Omental fat pad (tissue), 4 donors: Measurements from ENCODE around the gene SPEM1. TPM values are rescaled to one million over a fixed set of nuclear protein-coding genes. Genes with fewer than 3 reads are reported as not detected.

Source experiments
- ATAC-seq: fragments of 150-250 bp; one replicate; pipeline ENCODE4 v1.9.1; 2016; ENCODE audit warnings: mild to moderate bottlenecking, moderate library complexity; ENCODE audit not compliant: low FRiP score
- DNase-seq: peaks from one replicate; pipeline ENCODE4 v3.0.0-alpha.2; 2019; ENCODE audit warnings: low spot score
- CTCF ChIP-seq, 3 donors: fragments of 450-650 bp; IDR thresholded peaks; one replicate each; pipeline ENCODE4 v1.5.1; 2016 to 2017; ENCODE audit warnings: antibody characterized with exemption in 3 of 3, mild to moderate bottlenecking in 3 of 3, moderate library complexity in 2 of 3
- total RNA-seq, 4 donors: library from RNA; depleted of rRNA; stranded (reverse); fragments of >200 nt; gene quantifications; one replicate each; pipeline ENCODE4 v1.1.0, GENCODE V29; 2016

Gene SPEM1
- total RNA-seq, 4 donors from 2014 or later, result not detected

DNA sequence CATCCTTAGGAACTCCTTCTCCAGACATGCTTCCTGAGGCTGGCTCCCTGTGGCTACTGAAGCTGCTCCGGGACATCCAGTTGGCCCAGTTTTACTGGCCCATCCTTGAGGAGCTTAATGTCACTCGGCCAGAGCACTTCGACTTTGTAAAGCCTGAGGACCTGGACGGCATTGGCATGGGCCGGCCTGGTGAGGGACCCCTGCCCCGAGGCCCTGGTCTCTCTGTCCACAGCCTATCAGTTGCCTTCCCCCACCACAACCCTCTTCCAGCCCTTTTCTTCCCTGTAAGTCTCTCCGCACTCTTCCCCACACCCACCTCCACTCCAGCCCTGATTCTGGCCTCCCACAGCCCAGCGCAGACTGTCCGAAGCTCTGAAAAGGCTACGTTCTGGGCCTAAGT lies 37.2 kb upstream of the SPEM1 start:
- no peak for DNase-seq
- ATAC-seq, result no peak
- no peak for TF ChIP-seq CTCF (IDR thresholded peaks at IDR 0.05)

- no peak for TF ChIP-seq CTCF (IDR thresholded peaks at IDR 0.05)
- ATAC-seq, result no peak
- DNase-seq, result no peak
These were observed 36.8 kb upstream of the SPEM1 start for GRCh38 chr17:7383371-7383741.

GRCh38 chr17:7383742-7384488 lies 36.2 kb upstream of the SPEM1 start:
- ATAC-seq (no peak), DNase-seq (no peak)
- TF ChIP-seq CTCF (IDR thresholded peaks at IDR 0.05), result no peak

DNA sequence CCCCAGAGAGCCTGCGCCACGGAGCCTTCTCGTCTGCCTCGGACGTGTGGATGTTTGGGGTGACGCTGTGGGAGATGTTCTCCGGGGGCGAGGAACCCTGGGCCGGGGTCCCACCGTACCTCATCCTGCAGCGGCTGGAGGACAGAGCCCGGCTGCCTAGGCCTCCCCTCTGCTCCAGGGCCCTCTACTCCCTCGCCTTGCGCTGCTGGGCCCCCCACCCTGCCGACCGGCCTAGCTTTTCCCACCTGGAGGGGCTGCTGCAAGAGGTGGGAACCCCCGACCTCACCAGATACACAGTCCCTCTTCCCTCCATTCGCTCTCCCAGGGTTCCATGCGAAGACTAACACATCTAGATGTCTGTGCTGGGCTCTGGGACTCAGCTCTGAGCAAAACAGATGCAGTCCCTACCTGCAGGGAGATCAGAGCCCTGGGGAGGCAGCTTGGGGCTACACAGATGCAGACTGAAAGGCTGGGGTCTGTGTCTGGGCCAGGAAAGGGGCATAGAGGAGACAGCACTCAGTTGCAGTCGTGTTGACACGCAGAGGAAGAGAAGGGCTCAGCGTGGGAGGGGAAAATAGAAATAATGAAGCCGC lies 35.5 kb upstream of the SPEM1 start:
- no peak for TF ChIP-seq CTCF (IDR thresholded peaks at IDR 0.05)
- no peak for DNase-seq
- no peak for ATAC-seq

- DNase-seq, result no peak
- no peak for TF ChIP-seq CTCF (IDR thresholded peaks at IDR 0.05)
These were observed 31.3 kb upstream of the SPEM1 start for GRCh38 chr17:7388856-7389255.

DNA sequence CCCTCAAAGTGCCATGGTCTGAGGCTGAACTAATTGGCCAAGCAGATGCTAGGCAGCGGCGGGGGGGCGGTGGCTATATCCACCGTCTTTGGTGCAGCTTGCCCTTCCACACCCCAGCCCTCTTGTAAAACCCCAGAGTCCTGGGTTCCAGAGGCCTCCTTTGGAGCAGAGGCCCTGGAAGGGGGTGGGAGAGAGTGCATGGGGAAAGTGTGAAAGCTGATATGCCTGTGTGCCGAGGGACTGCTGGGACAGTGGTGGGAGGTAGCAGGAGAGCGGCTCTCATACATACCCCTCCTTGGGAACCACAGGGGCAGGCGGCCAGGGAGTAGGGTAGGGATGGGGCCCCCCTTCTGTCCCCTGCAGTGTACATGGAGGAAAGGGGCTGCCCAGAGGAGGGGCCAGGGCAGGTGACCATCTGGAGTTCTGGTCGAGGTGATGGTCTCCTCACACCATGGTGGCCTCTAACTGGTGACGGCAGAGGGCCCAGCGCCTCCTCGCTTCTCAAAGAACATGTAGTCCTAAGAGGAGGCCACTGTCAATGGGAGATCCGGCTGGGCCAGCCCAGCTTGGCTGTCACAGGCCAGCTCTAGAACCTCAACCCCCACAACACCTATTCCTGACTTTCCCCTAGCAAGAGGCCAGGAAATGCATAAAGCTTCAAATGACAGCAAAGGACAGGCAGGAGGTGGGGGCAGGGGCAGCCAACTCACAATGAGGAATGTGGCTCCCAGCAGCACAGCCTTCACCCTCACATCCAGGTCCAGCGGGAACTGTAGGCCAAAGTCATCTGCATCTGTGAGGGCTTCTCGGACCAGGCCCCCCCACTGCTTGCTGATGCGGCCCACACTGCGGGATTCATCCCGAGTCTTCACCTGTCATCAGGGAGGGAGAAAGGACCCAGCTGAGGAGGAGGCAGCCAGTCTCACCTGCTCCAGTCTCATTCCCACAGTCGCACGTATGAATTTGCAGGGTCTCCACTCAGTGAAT lies 29.9 kb upstream of the SPEM1 start:
- ATAC-seq, result no peak
- DNase-seq, result no peak

More at GRCh38 chr17:7388856-7389255, 31.3 kb upstream of the SPEM1 start:
- ATAC-seq, result no peak

More for the DNA sequence above, 29.9 kb upstream of the SPEM1 start:
- TF ChIP-seq CTCF (IDR thresholded peaks at IDR 0.05), result no peak
